Left lung (tissue), 10 donors: Measurements from ENCODE around the gene SLC10A7. TPM values are rescaled to one million over a fixed set of nuclear protein-coding genes. Genes with fewer than 3 reads are reported as not detected.

Experiments
- ATAC-seq: fragments of 200-7000 bp; cut with Tn5 transposase; one replicate; pipeline ENCODE4 v1.9.1; 2020; ENCODE audit warnings: moderate library complexity
- DNase-seq, 4 donors: peaks; one replicate each; pipeline ENCODE4 v3.0.0-alpha.2; 2013 to 2020
- H3K27ac ChIP-seq, 2 donors: fragments of 200-600 bp; sonication (generic) in 1 of 2; one replicate each; pipeline versions ENCODE4 v1.5.0 to v1.8.0; 2020 to 2021
- H3K27me3 ChIP-seq, 2 donors: fragments of 200-600 bp; sonication (generic) in 1 of 2; one replicate each; pipeline versions ENCODE4 v1.5.0 to v1.8.0; 2020 to 2021
- H3K36me3 ChIP-seq, 2 donors: fragments of 200-600 bp; sonication (generic) in 1 of 2; one replicate each; pipeline versions ENCODE4 v1.5.0 to v1.8.0; 2020 to 2021
- H3K4me1 ChIP-seq, 2 donors: fragments of 200-600 bp; one replicate each; pipeline ENCODE4 v1.8.0; 2021
- H3K4me3 ChIP-seq, 2 donors: fragments of 200-600 bp; sonication (generic) in 1 of 2; one replicate each; pipeline versions ENCODE4 v1.5.0 to v1.8.0; 2020 to 2021; ENCODE audit warnings: mild to moderate bottlenecking in 1 of 2
- H3K9me3 ChIP-seq, 2 donors: fragments of 200-600 bp; sonication (generic) in 1 of 2; one replicate each; pipeline versions ENCODE4 v1.5.0 to v1.8.0; 2020 to 2021
- intact Hi-C, 2 donors: fragments of 100-400 bp; cut with DNase I; formaldehyde crosslinking; loops; one replicate each; pipeline versions ENCODE4 v1.11.2 to v1.14.2; 2022
- polyA plus RNA-seq, 6 donors: library from polyadenylated mRNA; unstranded; fragments of 120-200 nt; gene quantifications; one replicate each; pipeline ENCODE4 v1.2.1, GENCODE V29; 2013; ENCODE audit not compliant: insufficient read length in 6 of 6
- total RNA-seq, 2 donors: library from RNA; stranded (reverse); fragmentation: NEBNext Ultra II Directional; extraction: Animal tissue kit (Norgen Biotek cat#: 25700); gene quantifications; one replicate each; pipeline ENCODE4 v1.2.1, GENCODE V29; 2021
- TF ChIP-seq, protein P1 (sequence below), 2 donors: fragments of 200-600 bp; sonication (generic) in 1 of 2; IDR thresholded peaks; one replicate each; pipeline versions ENCODE4 v1.5.0 to v1.8.0; 2021; ENCODE audit warnings: antibody characterized with exemption in 2 of 2
- donor health status: DM: no; HTN: yes; CAD: no.
- donor health status: DM: no; HTN: no; CAD: no.

SLC10A7 gene
- total and polyA plus RNA-seq, 8 donors = 16.3 to 22.0 (median 18.1) TPM

GRCh38 chr4:146522869-146523205 lies 1.1 kb upstream of the SLC10A7 start:
- Histone ChIP-seq H3K9me3 (no peaks in the 10 kb centered on the region), H3K36me3 (no peaks in the 10 kb centered on the region), H3K27me3 (no peaks in the 10 kb centered on the region), H3K4me3 (peak overlapping the region; percentile 86 to 89), H3K27ac (peak overlapping the region in 1 of 2 donors; percentile 72), H3K4me1 (peaks cover 8 to 26% of the 10 kb centered on the region in 2 donors)
- DNase-seq (peak in 1 of 4 donors; percentile 13), ATAC-seq (peak; percentile 17)
- TF ChIP-seq, protein P1, sequence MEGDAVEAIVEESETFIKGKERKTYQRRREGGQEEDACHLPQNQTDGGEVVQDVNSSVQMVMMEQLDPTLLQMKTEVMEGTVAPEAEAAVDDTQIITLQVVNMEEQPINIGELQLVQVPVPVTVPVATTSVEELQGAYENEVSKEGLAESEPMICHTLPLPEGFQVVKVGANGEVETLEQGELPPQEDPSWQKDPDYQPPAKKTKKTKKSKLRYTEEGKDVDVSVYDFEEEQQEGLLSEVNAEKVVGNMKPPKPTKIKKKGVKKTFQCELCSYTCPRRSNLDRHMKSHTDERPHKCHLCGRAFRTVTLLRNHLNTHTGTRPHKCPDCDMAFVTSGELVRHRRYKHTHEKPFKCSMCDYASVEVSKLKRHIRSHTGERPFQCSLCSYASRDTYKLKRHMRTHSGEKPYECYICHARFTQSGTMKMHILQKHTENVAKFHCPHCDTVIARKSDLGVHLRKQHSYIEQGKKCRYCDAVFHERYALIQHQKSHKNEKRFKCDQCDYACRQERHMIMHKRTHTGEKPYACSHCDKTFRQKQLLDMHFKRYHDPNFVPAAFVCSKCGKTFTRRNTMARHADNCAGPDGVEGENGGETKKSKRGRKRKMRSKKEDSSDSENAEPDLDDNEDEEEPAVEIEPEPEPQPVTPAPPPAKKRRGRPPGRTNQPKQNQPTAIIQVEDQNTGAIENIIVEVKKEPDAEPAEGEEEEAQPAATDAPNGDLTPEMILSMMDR (IDR thresholded peaks at IDR 0.05) = no peak
- intact Hi-C loops = no loop called here

- Histone ChIP-seq H3K36me3 (no peaks in the 10 kb centered on the region), H3K27me3 (no peaks in the 10 kb centered on the region), H3K4me3 (peak overlapping the region; percentile 86 to 89), H3K4me1 (peaks cover 8 to 26% of the 10 kb centered on the region in 2 donors), H3K9me3 (no peaks in the 10 kb centered on the region), H3K27ac (peak overlapping the region; percentile 72 to 84)
- intact Hi-C loops = no loop called here
- peak; percentile 97 for ATAC-seq
- TF ChIP-seq, protein P1 (IDR thresholded peaks at IDR 0.05) = no peak
- DNase-seq = peak; percentile 91 to 96 (median 93)
These were observed 543 bp upstream of the SLC10A7 start for GRCh38 chr4:146522098-146522868.

DNA sequence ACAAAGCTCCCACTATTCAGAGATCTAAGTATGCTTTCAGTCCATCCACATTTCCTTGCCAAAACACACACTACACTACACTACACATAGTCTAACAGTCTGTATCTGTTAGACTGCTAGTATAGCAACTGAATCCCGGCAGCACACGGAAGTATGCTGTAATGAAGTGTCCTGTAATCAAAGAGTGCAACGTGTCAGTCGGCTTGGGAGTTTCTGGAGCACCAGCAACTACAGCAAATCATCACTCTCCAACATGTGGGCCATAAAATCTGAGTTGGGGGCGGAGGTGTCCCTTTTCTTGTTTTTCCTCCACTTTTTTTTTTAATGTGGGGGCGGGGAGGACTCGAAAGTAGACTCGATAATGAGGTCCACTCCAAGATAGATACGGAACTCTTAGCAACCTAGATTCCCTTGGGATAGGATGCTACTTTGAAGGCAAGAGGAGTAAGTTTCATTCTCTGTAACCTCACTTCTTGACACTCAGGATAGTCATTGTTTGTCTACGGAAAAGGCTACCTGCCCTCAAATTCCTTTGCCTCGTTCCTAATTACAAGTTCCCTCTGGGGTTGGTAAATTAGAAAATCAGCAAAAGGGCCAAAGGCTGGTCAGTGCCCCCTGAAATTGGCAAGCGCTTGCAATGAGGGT lies 722 bp downstream of the SLC10A7 start:
- Histone ChIP-seq H3K4me3 (peak overlapping the region; percentile 86 to 89), H3K27ac (peak overlapping the region; percentile 72 to 84), H3K4me1 (peaks cover 8 to 26% of the 10 kb centered on the region in 2 donors), H3K27me3 (no peaks in the 10 kb centered on the region), H3K36me3 (peaks cover 0 to 2% of the 10 kb centered on the region in 2 donors), H3K9me3 (no peaks in the 10 kb centered on the region)
- intact Hi-C loops = no loop called here
- ATAC-seq (peak; percentile 73), DNase-seq (peak in 3 of 4 donors; percentile 48 to 69 (median 61))
- TF ChIP-seq, protein P1 (IDR thresholded peaks at IDR 0.05) = no peak

GRCh38 chr4:146514651-146515357 lies 6.9 kb downstream of the SLC10A7 start:
- no peak for ATAC-seq
- Histone ChIP-seq H3K9me3 (no peaks in the 10 kb centered on the region), H3K36me3 (peaks cover 0 to 12% of the 10 kb centered on the region in 2 donors), H3K27me3 (no peaks in the 10 kb centered on the region), H3K4me1 (peaks cover under 1 to 7% of the 10 kb centered on the region in 2 donors), H3K4me3 (no peak overlapping the region), H3K27ac (no peak overlapping the region)
- intact Hi-C loops = no loop called here
- no peak for DNase-seq
- TF ChIP-seq, protein P1 (IDR thresholded peaks at IDR 0.05) = no peak

DNA sequence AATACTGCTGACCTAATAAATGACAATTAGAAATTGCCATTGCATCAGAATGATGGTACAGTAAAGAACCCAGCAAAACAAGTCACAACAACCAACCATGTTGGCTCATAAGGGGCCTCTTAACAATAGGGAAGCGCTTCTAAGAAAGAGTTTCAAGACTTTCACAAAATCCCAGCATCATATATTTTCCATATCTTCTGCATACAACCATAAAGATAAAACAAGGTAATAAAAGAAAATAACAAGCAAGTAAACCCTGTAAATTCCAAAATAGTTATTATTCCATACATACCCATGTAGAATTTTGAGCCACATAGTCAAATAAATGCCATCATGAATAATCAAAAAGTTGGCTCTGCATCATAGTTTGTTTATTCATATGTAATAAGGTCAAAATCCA lies 8.2 kb downstream of the SLC10A7 start:
- H3K4me1 ChIP-seq = no peaks in the 10 kb centered on the region
- intact Hi-C loops = no loop called here
- DNase-seq (no peak), ATAC-seq (no peak)
- H3K36me3 ChIP-seq = peaks cover 0 to 12% of the 10 kb centered on the region in 2 donors
- no peaks in the 10 kb centered on the region for H3K9me3 ChIP-seq
- TF ChIP-seq, protein P1 (IDR thresholded peaks at IDR 0.05) = no peak
- no peaks in the 10 kb centered on the region for H3K27me3 ChIP-seq
- H3K27ac ChIP-seq = no peak overlapping the region
- H3K4me3 ChIP-seq = no peak overlapping the region
